UCSD-AML1 (cell line): ENCODE measurements around the gene RRM1.

Experiments used
- DNase-seq: peaks from one replicate; lab custom pipeline; 2025; ENCODE audit not compliant: unreplicated experiment; lab: John Stamatoyannopoulos, UW

Gene RRM1

DNA sequence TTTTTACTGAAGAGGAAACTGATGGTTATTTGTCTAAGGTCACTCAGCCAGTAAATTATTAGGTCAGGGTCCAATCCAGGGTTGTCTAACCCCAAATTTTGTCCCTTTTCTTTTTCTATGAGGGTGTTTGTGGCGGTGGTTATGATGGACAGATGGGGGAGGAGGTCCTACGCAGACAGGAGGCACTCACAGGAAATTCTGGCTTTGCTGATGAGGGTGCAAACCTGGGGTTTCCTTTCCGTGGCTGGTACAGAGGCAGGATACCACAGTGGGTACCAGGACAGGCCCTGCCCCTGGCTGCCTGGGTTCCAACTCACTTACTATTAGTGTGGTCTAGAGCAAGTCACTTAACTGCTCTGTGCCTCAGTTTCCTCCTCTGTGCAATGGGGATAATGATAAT lies 91.0 kb downstream of the RRM1 start:
- peak; percentile 42 for DNase-seq

DNA sequence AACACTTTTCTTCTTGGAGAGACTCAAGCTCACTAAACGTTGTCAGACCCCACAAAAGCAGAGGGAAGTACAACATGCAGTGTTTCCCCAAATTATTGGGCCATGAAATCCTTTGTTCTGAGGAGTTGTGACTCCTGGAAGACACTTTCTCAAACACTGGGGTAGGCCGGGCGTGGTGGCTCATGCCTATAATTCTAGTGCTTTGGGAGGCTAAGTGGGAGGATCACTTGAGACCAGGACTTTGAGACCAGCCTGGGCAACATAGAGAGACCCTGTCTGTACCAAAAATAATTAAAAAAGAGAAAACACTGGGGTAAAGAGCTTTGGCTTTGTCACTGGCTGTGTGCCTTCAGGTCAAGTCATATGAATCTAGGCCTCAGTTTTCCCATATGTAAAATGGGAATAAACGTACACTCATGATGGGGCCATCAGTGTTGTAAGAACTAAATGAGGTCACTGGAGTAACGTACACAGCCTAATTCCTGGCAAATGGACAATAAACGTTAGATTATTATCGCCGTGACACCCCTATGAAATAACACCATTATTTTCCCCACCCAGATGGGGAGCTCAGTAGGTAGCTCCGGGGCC lies 92.0 kb downstream of the RRM1 start:
- DNase-seq = no peak

DNA sequence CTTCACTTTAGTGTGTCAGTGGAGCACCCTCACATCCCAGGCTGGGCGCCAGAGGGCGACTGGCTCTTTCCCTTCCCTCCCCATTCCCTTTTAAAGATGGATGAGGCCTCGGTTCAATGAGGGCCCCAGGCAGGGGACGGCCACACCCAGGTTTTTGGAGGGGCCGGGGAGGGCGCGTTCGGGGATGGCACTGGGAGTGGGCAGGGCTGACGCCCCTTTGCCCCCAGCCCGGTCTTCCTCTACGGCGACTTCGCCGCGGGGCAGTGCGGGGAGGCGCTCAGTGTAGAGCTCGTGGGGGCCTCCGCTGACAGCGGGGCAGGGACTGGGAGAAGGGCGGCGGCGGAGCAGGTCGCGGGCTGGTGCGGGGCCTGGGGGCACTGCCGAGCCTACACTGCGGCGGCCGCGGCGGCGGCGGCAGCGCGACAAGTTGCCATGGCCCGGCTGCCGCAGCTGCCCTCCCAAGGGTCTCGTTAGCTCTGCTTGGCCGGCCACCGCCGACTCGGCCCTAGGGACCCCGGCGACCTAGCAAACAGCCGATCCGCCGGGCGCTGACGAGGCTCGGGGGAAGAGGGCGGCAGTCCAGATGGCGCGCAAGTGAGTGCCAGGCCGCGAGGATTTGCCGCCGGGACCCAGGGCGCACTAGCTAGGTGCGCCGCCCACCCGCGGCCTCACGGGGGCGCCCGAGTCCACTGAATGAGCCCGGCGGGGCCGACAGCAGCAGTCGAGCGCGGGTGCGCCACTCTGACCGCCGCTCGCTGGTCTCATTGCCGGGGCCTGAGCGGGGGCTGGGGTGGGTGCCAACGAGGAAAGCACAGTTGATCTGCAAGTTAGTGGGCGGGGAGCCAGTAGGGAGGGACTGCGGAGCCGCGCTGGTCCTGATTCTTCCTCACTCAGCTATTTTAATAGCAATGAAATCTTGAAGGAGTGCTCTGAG lies 92.7 kb downstream of the RRM1 start:
- DNase-seq = peak; percentile 88
